GM12872 (cell line): ENCODE data around the gene RBBP6.

Experiments
- CTCF ChIP-seq: IDR thresholded peaks from 3 replicates; pipeline ENCODE4 v1.5.1; 2011; ENCODE audit warnings: low read depth, mild to moderate bottlenecking, low read length, moderate library complexity; ENCODE audit not compliant: insufficient read depth

The RBBP6 gene

GRCh38 chr16:24571096-24571495 lies 31.7 kb downstream of the RBBP6 start:
- TF ChIP-seq CTCF, result no peak

DNA sequence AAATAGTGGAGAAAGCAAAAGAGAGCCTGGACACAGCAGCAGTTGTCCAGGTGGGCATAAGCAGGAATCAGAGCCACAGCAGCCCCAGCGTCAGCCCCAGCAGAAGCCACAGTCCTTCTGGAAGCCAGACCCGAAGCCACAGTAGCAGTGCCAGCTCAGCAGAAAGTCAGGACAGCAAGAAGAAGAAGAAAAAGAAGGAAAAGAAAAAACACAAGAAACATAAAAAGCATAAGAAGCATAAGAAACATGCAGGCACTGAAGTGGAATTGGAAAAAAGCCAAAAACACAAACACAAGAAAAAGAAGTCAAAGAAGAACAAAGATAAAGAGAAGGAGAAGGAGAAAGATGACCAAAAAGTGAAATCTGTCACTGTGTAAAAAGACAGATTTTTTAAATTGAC lies 32.7 kb downstream of the RBBP6 start:
- TF ChIP-seq CTCF, result no peak

- TF ChIP-seq CTCF, result no peak
Measured at GRCh38 chr16:24573141-24573540, 33.8 kb downstream of the RBBP6 start.

- no peak for TF ChIP-seq CTCF
Measured at GRCh38 chr16:24577167-24577566, 37.8 kb downstream of the RBBP6 start.

- no peak for TF ChIP-seq CTCF
Measured at GRCh38 chr16:24580665-24581064, 41.3 kb downstream of the RBBP6 start.

- TF ChIP-seq CTCF, result no peak
Measured at GRCh38 chr16:24583494-24583893, 44.1 kb downstream of the RBBP6 start.

DNA sequence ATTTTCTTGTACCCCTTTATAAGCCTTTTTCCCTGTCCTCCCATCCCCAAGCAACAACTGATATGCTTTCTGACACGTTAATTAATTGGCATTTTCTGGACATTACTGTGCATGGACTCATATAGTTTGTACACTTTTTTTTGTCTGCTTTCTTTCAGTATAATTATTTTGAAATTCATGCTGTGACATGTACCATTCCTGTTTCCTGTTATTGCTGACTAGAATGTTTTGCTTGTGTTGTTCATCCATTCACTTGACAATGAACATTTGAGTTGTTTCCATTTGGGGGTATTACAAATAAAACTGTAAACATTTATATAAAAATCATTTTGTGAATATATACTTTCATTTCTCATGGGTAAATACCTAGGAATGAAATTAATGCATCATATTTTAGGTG lies 50.6 kb downstream of the RBBP6 start:
- no peak for TF ChIP-seq CTCF
